ENCODE results near the gene DNAJC22.

Gene DNAJC22

GRCh38 chr12:49340095-49340870 is 6.4 kb upstream of the DNAJC22 start:
- H3K9ac ChIP-seq (ENCODE audit: low read length) = no peak overlapping the region
- no peaks in the 10 kb centered on the region for H3K36me3 ChIP-seq (ENCODE audit: insufficient read depth, low read length)
- no peaks in the 10 kb centered on the region for H3K9me2 ChIP-seq (ENCODE audit: low read depth, low read length)
- no peaks in the 10 kb centered on the region for H3K79me2 ChIP-seq (ENCODE audit: insufficient read depth, low read length)
- H4K20me1 ChIP-seq (ENCODE audit: insufficient read depth, low read length) = no peaks in the 10 kb centered on the region
- no peak overlapping the region for H3K4me3 ChIP-seq (ENCODE audit: low read depth, low read length, poor library complexity, severe bottlenecking)
- H2AFZ ChIP-seq (ENCODE audit: low read length) = no peak overlapping the region
- peaks cover 16% of the 10 kb centered on the region for H3K4me1 ChIP-seq (ENCODE audit: insufficient read depth, low read length, severe bottlenecking)
- H3K4me2 ChIP-seq (ENCODE audit: low read length) = no peak overlapping the region
- H3F3A ChIP-seq (ENCODE audit: insufficient read depth, low read length) = no peaks in the 10 kb centered on the region
- H3K9me3 ChIP-seq (ENCODE audit: low read length) = no peaks in the 10 kb centered on the region
- H3K27me3 ChIP-seq (ENCODE audit: insufficient read depth, low read length) = no peaks in the 10 kb centered on the region
- TF ChIP-seq EZH2 (IDR thresholded peaks at IDR 0.05; ENCODE audit: borderline replicate concordance, low read length) = no peak
- TF ChIP-seq CTCF (IDR thresholded peaks at IDR 0.05; ENCODE audit: low read length) = no peak
- no peak overlapping the region for H3K27ac ChIP-seq (ENCODE audit: low read depth, low read length, poor library complexity, severe bottlenecking)

DNA sequence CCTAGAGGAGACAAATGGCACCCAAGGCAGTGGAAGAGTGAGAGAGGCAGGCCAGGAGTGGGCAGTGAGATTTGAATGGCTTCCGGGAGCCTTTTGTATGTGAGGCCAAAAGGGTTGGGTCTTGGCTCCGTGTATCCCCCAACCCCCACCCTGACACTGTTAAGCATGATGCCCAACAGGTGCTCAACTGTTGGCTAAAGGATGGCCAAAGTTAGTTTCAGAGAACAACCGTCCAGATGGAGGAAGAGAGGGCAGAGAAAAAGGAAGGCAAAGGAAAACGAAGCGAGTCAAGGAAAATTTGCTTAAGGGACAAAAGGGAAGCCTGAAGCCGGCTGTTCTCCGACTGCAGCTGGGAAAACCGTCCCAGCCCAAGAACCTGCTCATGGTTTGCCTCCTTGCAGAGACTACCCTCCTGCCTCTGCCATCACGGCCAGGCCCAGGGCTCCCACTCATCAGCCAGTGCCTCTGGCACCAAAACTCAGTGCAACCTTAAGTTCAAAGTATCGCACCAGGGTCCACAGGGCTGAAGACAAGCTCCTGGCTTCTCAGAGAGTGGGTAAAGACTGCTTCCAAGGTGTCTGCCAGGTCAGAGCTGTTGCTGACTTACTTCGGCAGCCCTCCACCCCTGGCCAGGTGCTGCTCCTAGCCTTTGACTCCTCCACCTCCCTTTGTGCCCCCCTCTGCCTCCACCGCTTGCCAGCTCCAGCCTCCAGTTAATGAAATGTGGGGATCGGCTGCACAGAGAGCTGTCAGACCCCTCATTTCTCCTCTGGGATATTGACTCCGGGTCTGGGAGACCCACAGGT is 5.5 kb upstream of the DNAJC22 start:
- Histone ChIP-seq H3K4me2 (ENCODE audit: low read length) (no peak overlapping the region), H3K9me3 (ENCODE audit: low read length) (no peaks in the 10 kb centered on the region), H3K4me1 (ENCODE audit: insufficient read depth, low read length, severe bottlenecking) (peaks cover 24% of the 10 kb centered on the region), H3K9ac (ENCODE audit: low read length) (no peak overlapping the region), H3K27me3 (ENCODE audit: insufficient read depth, low read length) (0 out of 2 replicates have a peak, but pooled peaks cover under 1% of the 10 kb centered on the region), H3K9me2 (ENCODE audit: low read depth, low read length) (no peaks in the 10 kb centered on the region), H2AFZ (ENCODE audit: low read length) (no peak overlapping the region), H3K79me2 (ENCODE audit: insufficient read depth, low read length) (no peaks in the 10 kb centered on the region), H4K20me1 (ENCODE audit: insufficient read depth, low read length) (no peaks in the 10 kb centered on the region), H3K27ac (ENCODE audit: low read depth, low read length, poor library complexity, severe bottlenecking) (no peak overlapping the region), H3F3A (ENCODE audit: insufficient read depth, low read length) (no peaks in the 10 kb centered on the region), H3K36me3 (ENCODE audit: insufficient read depth, low read length) (no peaks in the 10 kb centered on the region), H3K4me3 (ENCODE audit: low read depth, low read length, poor library complexity, severe bottlenecking) (no peak overlapping the region)
- TF ChIP-seq CTCF (IDR thresholded peaks at IDR 0.05; ENCODE audit: low read length) (no peak), EZH2 (IDR thresholded peaks at IDR 0.05; ENCODE audit: borderline replicate concordance, low read length) (no peak)

DNA sequence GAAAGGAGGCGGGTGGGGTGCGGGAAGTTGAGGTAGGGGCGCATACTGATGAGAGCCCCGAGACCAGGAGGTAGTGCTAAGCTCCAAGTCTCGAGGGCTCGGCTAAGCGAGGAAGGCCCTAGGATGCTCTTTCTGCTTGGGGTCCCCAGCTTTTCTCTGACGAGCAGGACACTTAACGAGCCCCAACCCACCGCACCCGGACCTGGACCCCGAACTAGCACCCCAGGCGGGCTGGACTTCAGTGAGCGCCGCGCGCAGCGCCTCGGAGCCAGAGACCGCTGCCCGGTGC is 5.0 kb upstream of the DNAJC22 start:
- no peaks in the 10 kb centered on the region for H3K9me3 ChIP-seq (ENCODE audit: low read length)
- no peaks in the 10 kb centered on the region for H3K79me2 ChIP-seq (ENCODE audit: insufficient read depth, low read length)
- H3K4me1 ChIP-seq (ENCODE audit: insufficient read depth, low read length, severe bottlenecking) = peaks cover 30% of the 10 kb centered on the region
- H3F3A ChIP-seq (ENCODE audit: insufficient read depth, low read length) = no peaks in the 10 kb centered on the region
- no peaks in the 10 kb centered on the region for H3K36me3 ChIP-seq (ENCODE audit: insufficient read depth, low read length)
- TF ChIP-seq EZH2 (IDR thresholded peaks at IDR 0.05; ENCODE audit: borderline replicate concordance, low read length) = no peak
- TF ChIP-seq CTCF (IDR thresholded peaks at IDR 0.05; ENCODE audit: low read length) = no peak
- no peak overlapping the region for H3K9ac ChIP-seq (ENCODE audit: low read length)
- no peak overlapping the region for H2AFZ ChIP-seq (ENCODE audit: low read length)
- no peaks in the 10 kb centered on the region for H3K9me2 ChIP-seq (ENCODE audit: low read depth, low read length)
- H3K27ac ChIP-seq (ENCODE audit: low read depth, low read length, poor library complexity, severe bottlenecking) = no peak overlapping the region
- H3K27me3 ChIP-seq (ENCODE audit: insufficient read depth, low read length) = 0 out of 2 replicates have a peak, but pooled peaks cover 4% of the 10 kb centered on the region
- no peak overlapping the region for H3K4me2 ChIP-seq (ENCODE audit: low read length)
- no peaks in the 10 kb centered on the region for H4K20me1 ChIP-seq (ENCODE audit: insufficient read depth, low read length)
- no peak overlapping the region for H3K4me3 ChIP-seq (ENCODE audit: low read depth, low read length, poor library complexity, severe bottlenecking)

Data from OCI-LY1 (cell line).